ENCODE data around the gene HAGHL.

Gene HAGHL

GRCh38 chr16:721765-722540 lies 5.0 kb upstream of the HAGHL start:
- DNase-seq (ENCODE audit: low read depth): no peak

GRCh38 chr16:722835-723633 lies 3.9 kb upstream of the HAGHL start:
- DNase-seq (ENCODE audit: low read depth): no peak

GRCh38 chr16:723695-724094 lies 3.2 kb upstream of the HAGHL start:
- no peak for DNase-seq (ENCODE audit: low read depth)

- no peak for DNase-seq (ENCODE audit: low read depth)
Observed at GRCh38 chr16:724188-725040, 2.5 kb upstream of the HAGHL start.

- no peak for DNase-seq (ENCODE audit: low read depth)
Observed at GRCh38 chr16:725041-725376, 1.9 kb upstream of the HAGHL start.

GRCh38 chr16:725463-726187 lies 1.3 kb upstream of the HAGHL start:
- DNase-seq (ENCODE audit: low read depth): no peak

- no peak for DNase-seq (ENCODE audit: low read depth)
Observed at GRCh38 chr16:726188-726437, 793 bp upstream of the HAGHL start.

- DNase-seq (ENCODE audit: low read depth): no peak
Observed at GRCh38 chr16:727291-727977, 528 bp downstream of the HAGHL start.

- peak; percentile 69 for DNase-seq (ENCODE audit: low read depth)
Observed at GRCh38 chr16:728131-728889, 1.4 kb downstream of the HAGHL start.

GRCh38 chr16:728890-729744 lies 2.2 kb downstream of the HAGHL start:
- no peak for DNase-seq (ENCODE audit: low read depth)

- DNase-seq (ENCODE audit: low read depth): no peak
Observed at GRCh38 chr16:729768-730665, 3.1 kb downstream of the HAGHL start.

- no peak for DNase-seq (ENCODE audit: low read depth)
Observed at GRCh38 chr16:730666-731509, 4.0 kb downstream of the HAGHL start.

- DNase-seq (ENCODE audit: low read depth): no peak
Observed at GRCh38 chr16:732332-732731, 5.4 kb downstream of the HAGHL start.

- no peak for DNase-seq (ENCODE audit: low read depth)
Observed at GRCh38 chr16:732936-733335, 6.0 kb downstream of the HAGHL start.

GRCh38 chr16:733382-734207 lies 6.7 kb downstream of the HAGHL start:
- DNase-seq (ENCODE audit: low read depth): no peak

- DNase-seq (ENCODE audit: low read depth): no peak
Observed at GRCh38 chr16:734208-734980, 7.5 kb downstream of the HAGHL start.
